PC-9 (cell line): ENCODE data around the gene C21orf91. TPM values are rescaled to one million over a fixed set of nuclear protein-coding genes. Genes with fewer than 3 reads are reported as not detected.

ENCODE experiments used
- BruUV-seq: library from RNA; stranded (reverse); fragments of 400-500 nt; replicated peaks from 2 replicates; lab custom pipeline; 2021; lab: Mats Ljungman, UMichigan
- CTCF ChIA-PET: fragments of 300-600 bp; sonication (Branson Sonifier 250); formaldehyde crosslinking; loops from one replicate; lab custom pipeline; 2022; ENCODE audit warnings: antibody characterized with exemption; lab: Charles Lee
- POLR2A ChIA-PET: fragments of 300-600 bp; sonication (Branson Sonifier 250); formaldehyde crosslinking; loops from one replicate; lab custom pipeline; 2022; ENCODE audit warnings: antibody characterized with exemption; ENCODE audit not compliant: unreplicated experiment; lab: Charles Lee
- DNase-seq, 2 experiments: peaks; one replicate each; pipeline versions ENCODE4 v3.0.0 to v3.0.0-alpha.2; 2015 to 2022; ENCODE audit warnings: mixed read lengths in 1 of 2
- H2AFZ ChIP-seq: fragments of 200-600 bp; sonication (generic); 2 replicates; pipeline ENCODE4 v1.8.1; 2017; ENCODE audit warnings: antibody characterized with exemption
- H3F3A ChIP-seq: fragments of 200-600 bp; sonication (generic); 2 replicates; pipeline ENCODE4 v1.8.1; 2017; ENCODE audit warnings: antibody characterized with exemption, mild to moderate bottlenecking, low read depth; ENCODE audit not compliant: insufficient read depth
- H3K27ac ChIP-seq: fragments of 200-600 bp; sonication (generic); 2 replicates; pipeline ENCODE4 v1.6.1; 2016; ENCODE audit warnings: mixed run types
- H3K27me3 ChIP-seq: fragments of 200-600 bp; sonication (generic); 2 replicates; pipeline ENCODE4 v1.6.1; 2016; ENCODE audit warnings: low read depth, mixed run types; ENCODE audit not compliant: insufficient read depth
- H3K36me3 ChIP-seq: fragments of 200-600 bp; sonication (generic); 2 replicates; pipeline ENCODE4 v1.6.1; 2016; ENCODE audit warnings: low read depth, mixed run types
- H3K4me1 ChIP-seq: fragments of 200-600 bp; sonication (generic); replicated peaks from 2 replicates; pipeline ENCODE4 v1.6.1; 2016; ENCODE audit warnings: mixed run types; ENCODE audit not compliant: insufficient read depth
- H3K4me2 ChIP-seq: fragments of 200-600 bp; sonication (generic); 2 replicates; pipeline ENCODE4 v1.6.1; 2017; ENCODE audit warnings: mixed run types
- H3K4me3 ChIP-seq: fragments of 200-600 bp; sonication (generic); 2 replicates; pipeline ENCODE4 v1.6.1; 2016; ENCODE audit warnings: mixed run types
- H3K79me2 ChIP-seq: fragments of 200-600 bp; sonication (generic); 2 replicates; pipeline ENCODE4 v1.6.1; 2017; ENCODE audit warnings: low read depth, mixed run types
- H3K9me2 ChIP-seq: fragments of 200-600 bp; sonication (generic); 2 replicates; pipeline ENCODE4 v1.8.1; 2017; ENCODE audit warnings: mild to moderate bottlenecking; ENCODE audit not compliant: insufficient read depth
- H3K9me3 ChIP-seq: fragments of 200-600 bp; sonication (generic); 2 replicates; pipeline ENCODE4 v1.8.1; 2016; ENCODE audit warnings: low read depth; ENCODE audit not compliant: insufficient read depth
- H4K20me1 ChIP-seq: fragments of 200-600 bp; sonication (generic); 2 replicates; pipeline ENCODE4 v1.8.1; 2017; ENCODE audit not compliant: insufficient read depth
- CTCF ChIP-seq: fragments of 200-600 bp; sonication (generic); conservative IDR thresholded peaks from 2 replicates; pipeline ENCODE4 v1.6.1; 2017; ENCODE audit warnings: mixed run types, antibody characterized with exemption, mild to moderate bottlenecking, moderate library complexity
- EZH2 ChIP-seq: fragments of 200-600 bp; sonication (generic); IDR thresholded peaks from 2 replicates; pipeline ENCODE4 v1.8.0; 2017; ENCODE audit warnings: antibody characterized with exemption, low read depth
- intact Hi-C: fragments of 100-400 bp; cut with micrococcal nuclease; formaldehyde crosslinking; loops from one replicate; pipeline ENCODE4 v1.10.0; 2022; ENCODE audit not compliant: unreplicated experiment
- total RNA-seq: library from RNA; stranded (reverse); gene quantifications from 2 replicates; pipeline ENCODE4 v1.2.3, GENCODE V29; 2021

C21orf91 gene
- total RNA-seq, 1 experiment from 2014 or later, result 15.5 TPM

GRCh38 chr21:17742181-17742580 is 77.0 kb downstream of the C21orf91 start:
- no peaks in the 10 kb centered on the region for H3K27me3 ChIP-seq
- BruUV-seq, result no TSS peak
- POLR2A ChIA-PET, result interaction anchor here (0.7 kb wide), 1 partner anchor 76 kb away, joined by 9 read pairs; no protein-coding TSS in a partner anchor
- H3K9me2 ChIP-seq, result no peaks in the 10 kb centered on the region; the same call in 1 of the 2 replicates
- no peaks in the 10 kb centered on the region for H4K20me1 ChIP-seq
- peaks cover 24% of the 10 kb centered on the region for H3K4me1 ChIP-seq
- peak overlapping the region; percentile 70 for H3K4me2 ChIP-seq
- H3K27ac ChIP-seq, result peak overlapping the region; percentile 94
- peak overlapping the region; percentile 25; the same call in 1 of the 2 replicates for H3K4me3 ChIP-seq
- intact Hi-C loops, result no loop called here
- H3K9me3 ChIP-seq, result no peaks in the 10 kb centered on the region
- no peak for TF ChIP-seq CTCF
- TF ChIP-seq EZH2, result no peak
- CTCF ChIA-PET, result no interaction called here
- peak overlapping the region; percentile 91 for H2AFZ ChIP-seq
- peaks cover 11% of the 10 kb centered on the region; the same call in 1 of the 2 replicates for H3F3A ChIP-seq
- peak in 1 of 2 experiments; percentile 74 for DNase-seq
- H3K36me3 ChIP-seq, result no peaks in the 10 kb centered on the region
- H3K79me2 ChIP-seq, result no peaks in the 10 kb centered on the region

Other genes starting within 250 kb of the C21orf91 start
- gene BTG3, start 206.5 kb downstream of the C21orf91 start, total RNA-seq, result 21.1 and 24.3 TPM in 2 replicates